GM20431 (cell line): ENCODE measurements around the gene SMIM5.

Experiments used
- in situ Hi-C: fragments of 300-500 bp; cut with MseI, MboI; formaldehyde crosslinking; loops from one replicate; pipeline ENCODE4 v1.15.0; 2020; ENCODE audit warnings: low sequenced_read_pairs; ENCODE audit not compliant: unreplicated experiment

The SMIM5 gene

DNA sequence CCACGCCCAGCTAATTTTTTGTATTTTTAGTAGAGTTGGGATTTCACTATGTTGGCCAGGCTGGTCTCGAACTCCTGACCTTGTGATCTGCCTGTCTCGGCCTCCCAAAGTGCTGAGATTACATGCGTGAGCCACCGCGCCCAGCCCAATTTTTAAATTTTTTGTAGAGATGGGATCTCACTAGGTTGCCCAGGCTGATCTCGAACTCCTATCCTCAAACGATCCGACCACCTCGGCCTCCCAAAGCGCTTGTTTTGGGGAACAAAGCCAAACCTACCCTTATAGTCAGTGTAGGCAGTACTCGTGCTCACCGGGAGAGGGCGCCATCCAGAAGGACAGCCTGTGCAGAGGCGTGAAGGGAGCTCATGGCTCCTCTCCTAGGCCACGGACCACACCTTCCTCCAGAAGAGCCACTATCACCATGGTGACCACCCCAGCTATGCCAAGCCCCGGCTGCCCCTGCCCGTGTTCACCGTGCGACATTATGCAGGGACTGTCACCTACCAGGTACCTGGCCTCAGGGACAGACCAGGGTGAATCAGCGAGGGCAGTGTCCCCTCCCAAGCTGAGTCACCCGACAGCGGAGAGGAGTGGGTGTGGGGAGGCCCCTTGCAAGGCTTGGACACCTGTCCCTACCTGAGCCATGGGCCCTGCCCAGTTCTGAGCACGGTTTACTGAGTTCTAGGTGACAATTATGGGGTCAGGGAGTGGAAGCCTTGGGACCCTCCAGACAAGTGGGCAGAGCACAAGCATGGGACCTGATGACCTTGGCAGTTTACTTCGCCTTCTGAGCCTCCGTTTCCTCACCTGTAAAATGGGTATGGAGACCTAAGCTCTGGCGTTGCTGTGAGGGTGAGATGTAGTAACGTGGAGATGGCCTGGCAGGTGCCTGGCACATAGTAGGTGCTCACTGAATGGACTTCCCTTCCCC lies 31.9 kb upstream of the SMIM5 start:
- in situ Hi-C loops, result no loop called here

DNA sequence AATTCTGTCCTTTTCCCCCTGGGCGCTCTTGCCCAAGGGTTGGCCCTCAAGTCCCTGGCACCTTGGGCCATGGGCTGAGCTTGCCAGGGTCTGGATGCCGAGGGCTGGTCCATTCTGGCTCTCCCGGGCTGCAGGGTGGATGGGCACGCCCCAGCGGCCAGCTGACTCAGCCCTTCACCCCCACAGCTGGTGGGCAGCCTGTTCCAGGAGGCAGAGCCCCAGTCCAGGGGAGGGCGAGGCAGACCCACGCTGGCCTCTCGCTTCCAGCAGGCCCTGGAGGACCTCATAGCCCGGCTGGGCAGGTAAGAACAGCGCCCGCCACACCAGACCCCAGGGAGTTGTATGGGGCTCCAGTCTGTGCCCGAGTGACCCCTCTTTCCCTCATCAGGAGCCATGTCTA lies 30.6 kb upstream of the SMIM5 start:
- in situ Hi-C loops, result no loop called here

GRCh38 chr17:75603123-75603522 lies 30.1 kb upstream of the SMIM5 start:
- in situ Hi-C loops, result no loop called here

DNA sequence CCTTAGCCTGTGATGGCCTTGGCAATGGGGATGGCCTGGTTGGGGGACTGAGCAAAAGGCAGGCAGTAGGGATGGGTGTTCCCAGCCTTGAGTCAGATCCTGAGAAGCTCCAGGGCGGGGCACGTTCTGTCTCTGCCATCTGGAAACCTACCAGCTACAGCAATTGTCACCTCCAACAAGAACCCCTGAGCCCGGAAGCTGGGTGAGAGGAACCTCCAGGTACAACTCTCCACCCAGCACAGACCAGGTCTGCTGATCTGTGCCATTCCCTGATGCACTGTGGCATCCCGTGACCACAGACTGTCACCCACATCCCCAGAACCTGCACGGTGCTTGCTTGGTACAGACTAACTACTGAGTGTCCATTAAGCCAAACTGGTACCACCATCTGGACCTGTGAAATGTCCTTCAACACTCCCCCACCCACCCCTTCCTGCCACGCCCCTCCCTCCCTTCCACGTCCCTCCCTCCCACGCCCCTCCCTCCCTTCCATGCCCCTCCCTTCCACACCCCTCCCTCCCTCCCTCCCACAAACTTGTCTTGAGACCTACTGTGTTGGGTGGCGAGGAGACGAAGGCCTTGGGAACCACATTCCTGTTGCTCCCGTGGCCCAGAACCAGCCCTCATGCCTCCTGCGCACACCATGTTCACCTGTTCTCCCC lies 29.1 kb upstream of the SMIM5 start:
- in situ Hi-C loops, result no loop called here

- in situ Hi-C loops, result no loop called here
Measured at GRCh38 chr17:75605790-75606189, 27.4 kb upstream of the SMIM5 start.

GRCh38 chr17:75607086-75607485 lies 26.1 kb upstream of the SMIM5 start:
- in situ Hi-C loops, result no loop called here

- in situ Hi-C loops, result no loop called here
Measured at GRCh38 chr17:75610103-75610984, 22.9 kb upstream of the SMIM5 start.

DNA sequence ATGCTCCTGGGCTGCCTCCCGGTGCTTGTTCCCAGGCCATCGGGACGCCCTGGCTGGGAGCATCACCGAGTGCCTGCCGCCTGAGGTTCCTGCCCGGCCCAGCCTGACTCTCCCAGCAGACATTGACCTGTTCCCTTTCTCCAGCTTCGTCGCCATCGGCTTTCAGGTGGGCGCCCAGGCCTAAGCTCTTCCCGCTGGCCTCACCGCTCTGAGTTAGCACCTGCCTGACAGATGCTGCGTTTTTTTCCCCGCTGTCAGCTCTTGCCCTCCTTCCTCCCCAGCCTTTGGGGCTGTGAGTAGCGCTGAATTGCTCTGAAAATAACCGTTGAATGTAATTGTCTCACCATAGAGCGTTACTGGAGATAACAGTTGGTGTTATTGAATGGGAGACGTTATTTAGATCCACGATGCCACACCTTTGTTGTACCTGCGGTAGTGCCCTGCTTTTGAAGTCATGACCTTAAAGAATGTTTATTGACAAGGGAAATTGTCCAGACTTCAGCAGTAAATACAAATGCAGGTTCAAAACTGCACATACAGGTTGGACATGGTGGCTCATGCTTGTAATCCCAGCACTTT lies 21.3 kb upstream of the SMIM5 start:
- in situ Hi-C loops, result no loop called here

DNA sequence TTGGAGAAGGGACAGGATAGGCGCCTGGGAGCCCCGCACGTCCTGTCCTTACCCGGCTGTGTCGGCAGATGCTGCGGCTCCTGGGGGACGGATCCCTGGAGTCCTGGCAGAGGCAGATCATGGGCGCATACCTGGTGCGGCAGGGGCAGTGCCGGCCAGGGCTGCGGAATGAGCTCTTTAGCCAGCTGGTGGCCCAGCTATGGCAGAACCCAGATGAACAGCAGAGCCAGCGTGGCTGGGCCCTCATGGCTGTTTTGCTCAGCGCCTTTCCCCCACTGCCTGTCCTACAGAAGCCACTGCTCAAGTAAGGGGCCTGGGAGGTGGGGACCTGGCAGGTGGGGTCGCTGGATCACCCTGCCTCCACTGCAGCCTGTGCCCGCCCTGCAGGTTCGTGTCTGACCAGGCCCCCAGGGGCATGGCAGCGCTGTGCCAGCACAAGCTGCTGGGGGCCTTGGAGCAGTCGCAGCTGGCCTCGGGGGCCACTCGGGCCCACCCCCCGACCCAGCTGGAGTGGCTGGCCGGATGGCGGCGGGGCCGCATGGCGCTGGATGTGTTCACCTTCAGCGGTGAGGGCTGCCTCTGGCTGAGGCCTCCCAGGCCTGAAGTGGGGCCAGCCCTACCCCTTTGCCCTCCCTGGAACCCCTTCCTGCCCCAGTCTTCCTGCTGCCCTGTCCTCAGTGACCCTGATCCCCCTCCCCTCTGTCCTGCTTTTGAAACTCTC lies 20.2 kb upstream of the SMIM5 start:
- in situ Hi-C loops, result no loop called here

- in situ Hi-C loops, result no loop called here
Measured at GRCh38 chr17:75614006-75614405, 19.2 kb upstream of the SMIM5 start.

GRCh38 chr17:75614556-75615270 lies 18.5 kb upstream of the SMIM5 start:
- in situ Hi-C loops, result no loop called here

GRCh38 chr17:75615301-75615700 lies 17.9 kb upstream of the SMIM5 start:
- in situ Hi-C loops, result no loop called here

GRCh38 chr17:75616521-75617122 lies 16.6 kb upstream of the SMIM5 start:
- in situ Hi-C loops, result no loop called here

- in situ Hi-C loops, result no loop called here
Measured at GRCh38 chr17:75617218-75617617, 16.0 kb upstream of the SMIM5 start.

DNA sequence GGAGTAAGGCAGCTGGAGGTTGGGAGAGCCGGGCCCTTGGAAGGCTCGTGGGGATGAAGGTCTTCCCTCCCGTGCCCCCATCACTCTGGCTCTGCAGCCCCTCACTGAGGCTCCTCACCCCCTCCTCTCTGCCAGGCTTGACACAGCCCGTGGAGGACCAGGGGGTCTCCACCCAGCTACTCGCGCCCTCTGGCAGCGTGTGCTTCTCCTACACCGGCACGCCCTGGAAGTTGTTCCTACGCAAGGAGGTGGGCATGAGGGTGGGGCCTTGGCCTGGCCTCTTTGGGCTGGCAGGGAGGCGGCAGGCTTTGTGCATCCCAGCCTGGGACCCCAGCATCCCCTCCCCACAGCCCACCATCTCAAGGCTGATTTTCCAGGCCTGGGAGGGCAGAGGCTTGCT lies 15.6 kb upstream of the SMIM5 start:
- in situ Hi-C loops, result no loop called here

- in situ Hi-C loops, result no loop called here
Measured at GRCh38 chr17:75619506-75620431, 13.5 kb upstream of the SMIM5 start.

DNA sequence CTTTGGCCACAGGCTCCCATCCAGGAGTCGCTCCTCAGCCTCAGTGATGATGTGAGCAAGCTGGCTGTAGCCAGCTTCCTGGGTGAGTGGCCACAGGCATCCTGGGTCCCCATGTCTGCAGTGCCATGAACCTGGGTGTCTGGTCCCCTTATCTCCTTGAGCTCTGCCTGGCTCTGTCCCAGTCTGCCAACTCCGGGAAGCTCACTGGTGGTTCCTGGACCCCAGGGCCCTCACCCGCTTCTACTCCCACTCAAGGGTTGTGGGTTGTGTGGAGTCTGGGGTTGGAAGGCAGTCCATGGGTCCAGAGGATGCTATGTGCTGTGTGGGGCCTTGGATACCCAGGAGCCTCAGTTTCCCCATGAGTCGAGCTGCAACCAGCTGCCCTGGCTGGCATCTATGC lies 11.7 kb upstream of the SMIM5 start:
- in situ Hi-C loops, result no loop called here

GRCh38 chr17:75622076-75622475 lies 11.2 kb upstream of the SMIM5 start:
- in situ Hi-C loops, result no loop called here
